GM18505 (cell line): ENCODE data around the gene IGSF22.
A peak's percentile ranks its signal among the peaks of the same experiment; 100 is the strongest.

ENCODE experiments used
- ATAC-seq: cut with Tn5 transposase; IDR thresholded peaks from one replicate; pipeline ENCODE4 v1.9.1; 2021; ENCODE audit not compliant: unreplicated experiment
- POLR2A ChIP-seq: IDR thresholded peaks from 4 replicates; pipeline ENCODE4 v1.6.1; 2011; ENCODE audit warnings: borderline replicate concordance; ENCODE audit not compliant: insufficient read depth, insufficient read length; ENCODE audit errors: extremely low read depth

IGSF22 gene

GRCh38 chr11:18726040-18726439 lies at the start of gene IGSF22:
TSS of gene IGSF22 (minus strand) at chr11:18726188. CDS start at chr11:18724236, 1,952 bp downstream.
- TF ChIP-seq POLR2A: no peak
- no peak for ATAC-seq

DNA sequence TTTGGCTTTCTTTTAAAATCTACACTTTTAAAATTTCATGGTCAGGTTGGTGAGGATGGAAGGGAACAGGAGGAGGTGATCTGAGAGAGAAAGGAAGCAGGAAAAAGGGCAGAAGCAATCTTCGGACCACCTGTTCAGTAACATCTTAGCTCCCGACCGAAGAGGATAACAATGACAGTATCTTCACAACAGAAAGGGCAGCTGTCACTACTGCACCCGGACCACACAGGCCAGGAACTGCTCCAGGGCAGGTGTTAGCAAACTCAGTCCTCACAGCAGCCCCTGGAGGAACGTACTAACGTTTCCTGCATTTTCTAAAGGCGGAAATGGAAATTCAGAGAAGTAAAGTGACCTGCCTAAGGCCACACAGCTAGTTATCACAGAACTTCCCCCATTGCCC lies 48.8 kb upstream of the IGSF22 start:
- TF ChIP-seq POLR2A: no peak
- no peak for ATAC-seq

DNA sequence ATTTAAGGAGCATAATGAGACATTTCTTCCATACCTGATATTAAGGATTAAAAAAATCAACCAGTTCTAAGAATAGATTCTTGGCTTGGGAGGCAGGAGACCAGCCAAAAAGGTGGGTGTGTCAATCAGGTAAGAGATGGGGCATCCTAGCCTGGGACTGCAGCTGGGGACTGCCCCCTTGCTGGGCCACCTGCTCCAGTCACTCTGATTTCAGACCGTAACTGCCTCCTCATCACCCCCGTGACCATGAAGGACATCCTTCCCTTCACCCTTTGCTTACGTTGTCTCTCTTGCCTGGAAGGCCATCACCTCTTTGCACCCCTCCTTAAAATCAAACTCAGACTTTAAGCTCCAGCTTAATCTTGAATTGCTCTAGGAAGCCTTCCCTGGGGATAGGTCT lies 47.7 kb upstream of the IGSF22 start:
- no peak for ATAC-seq
- no peak for TF ChIP-seq POLR2A

DNA sequence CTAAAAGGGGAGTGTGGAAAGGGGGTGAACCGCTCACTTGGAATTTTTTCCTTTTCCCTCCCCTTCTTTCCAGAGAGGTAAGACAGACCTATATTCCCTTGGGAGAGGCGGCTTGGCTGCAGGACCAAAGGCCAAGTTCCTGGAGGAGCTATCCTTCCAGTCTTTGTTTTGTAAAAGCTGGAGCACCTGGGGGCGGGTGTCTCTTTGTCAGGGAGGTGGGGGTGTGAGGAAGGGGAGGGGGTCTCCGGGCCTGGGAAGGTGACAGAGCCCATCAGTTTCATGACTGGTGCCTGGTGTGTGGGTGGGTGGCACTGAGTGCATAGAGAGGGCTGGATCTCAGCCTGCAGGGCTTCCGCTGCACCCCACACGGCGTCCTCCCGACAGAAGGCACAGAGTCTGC lies 47.1 kb upstream of the IGSF22 start:
- no peak for TF ChIP-seq POLR2A
- ATAC-seq: no peak

DNA sequence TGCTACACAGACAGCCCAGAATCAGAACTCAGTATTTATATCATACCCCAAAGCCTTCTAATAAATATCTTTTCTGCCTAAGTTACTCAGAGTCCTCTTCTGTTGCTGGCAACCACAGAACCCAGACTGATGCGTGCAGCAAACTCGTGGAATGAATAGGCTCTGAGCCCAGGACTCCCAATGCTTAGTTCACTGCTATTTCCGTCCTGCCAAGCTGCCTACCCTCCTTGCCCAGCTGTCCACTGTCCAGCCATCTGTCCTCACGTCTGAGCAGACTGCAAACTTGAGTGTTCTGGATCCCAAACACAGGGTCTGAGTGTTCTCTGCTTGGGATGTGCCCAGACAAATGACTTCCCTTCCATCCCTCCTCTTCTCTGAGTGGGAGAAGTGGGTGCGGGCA lies 46.2 kb upstream of the IGSF22 start:
- no peak for TF ChIP-seq POLR2A
- ATAC-seq: no peak

DNA sequence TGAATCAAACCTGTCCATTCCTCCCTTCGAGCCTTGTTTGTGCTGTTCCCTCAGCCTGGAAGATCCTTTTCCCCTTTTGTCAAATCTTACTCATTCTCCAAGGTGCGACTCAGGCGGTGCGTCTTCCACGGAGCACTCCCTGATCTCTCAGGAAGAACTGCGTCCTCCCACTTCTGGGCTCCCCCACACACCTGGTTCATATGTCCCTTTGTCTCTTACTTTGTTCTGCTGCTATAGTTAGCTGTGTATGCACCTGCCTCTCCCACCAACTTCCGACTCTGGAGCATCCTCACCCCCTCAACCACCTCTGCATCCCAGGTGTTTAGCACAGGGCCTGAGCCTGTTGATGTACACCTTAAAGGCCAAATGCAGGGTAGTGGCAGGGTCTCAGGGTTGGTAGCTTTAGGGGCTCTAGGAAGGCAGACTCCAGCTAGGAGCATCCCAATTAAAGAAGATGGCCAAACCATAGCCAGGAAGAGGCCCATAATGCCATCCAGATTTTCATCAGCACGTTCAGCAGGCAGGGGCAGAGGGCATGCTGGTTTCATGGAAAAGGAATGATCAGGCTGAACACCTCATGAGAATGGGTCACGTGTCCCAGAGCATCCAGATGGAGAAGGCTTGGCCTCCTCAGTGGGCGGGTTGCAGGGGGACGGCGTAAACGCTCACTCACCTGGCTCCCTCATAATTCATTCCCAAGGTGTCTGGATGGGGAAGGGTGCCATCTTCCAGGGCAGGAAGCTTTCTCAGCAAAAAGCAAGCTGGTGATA lies 45.5 kb upstream of the IGSF22 start:
- no peak for TF ChIP-seq POLR2A
- no peak for ATAC-seq

DNA sequence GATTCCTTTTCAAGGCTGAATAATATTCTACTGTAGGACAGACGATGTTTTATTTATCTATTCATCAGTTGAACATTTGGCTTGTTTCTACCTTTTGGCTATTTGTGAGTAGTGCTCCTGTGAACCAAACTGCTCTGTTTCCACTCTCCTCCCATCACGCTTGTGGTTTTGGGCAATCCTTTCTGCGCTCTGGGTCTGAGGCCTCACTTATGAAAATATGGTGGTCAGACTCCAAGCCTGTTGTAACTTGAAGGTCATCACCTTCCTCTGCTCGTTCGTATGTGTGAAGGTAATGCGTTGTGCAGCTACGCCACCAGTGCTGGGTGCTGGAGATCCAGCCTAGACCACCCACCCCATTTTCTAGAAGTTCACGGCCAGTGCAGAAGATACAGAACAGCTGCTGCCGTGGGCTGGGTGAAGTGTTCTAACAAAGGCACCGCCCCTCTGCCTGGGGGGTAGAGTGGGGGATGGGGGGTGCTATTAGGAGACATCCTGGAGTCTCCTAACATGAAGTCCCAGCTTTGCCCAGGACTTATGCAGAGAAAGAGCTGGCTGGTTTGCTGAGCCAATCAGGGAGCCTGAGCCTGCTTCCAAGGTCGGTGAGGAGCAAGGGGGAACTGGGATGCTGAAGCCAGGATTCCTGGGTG lies 44.6 kb upstream of the IGSF22 start:
- no peak for ATAC-seq

DNA sequence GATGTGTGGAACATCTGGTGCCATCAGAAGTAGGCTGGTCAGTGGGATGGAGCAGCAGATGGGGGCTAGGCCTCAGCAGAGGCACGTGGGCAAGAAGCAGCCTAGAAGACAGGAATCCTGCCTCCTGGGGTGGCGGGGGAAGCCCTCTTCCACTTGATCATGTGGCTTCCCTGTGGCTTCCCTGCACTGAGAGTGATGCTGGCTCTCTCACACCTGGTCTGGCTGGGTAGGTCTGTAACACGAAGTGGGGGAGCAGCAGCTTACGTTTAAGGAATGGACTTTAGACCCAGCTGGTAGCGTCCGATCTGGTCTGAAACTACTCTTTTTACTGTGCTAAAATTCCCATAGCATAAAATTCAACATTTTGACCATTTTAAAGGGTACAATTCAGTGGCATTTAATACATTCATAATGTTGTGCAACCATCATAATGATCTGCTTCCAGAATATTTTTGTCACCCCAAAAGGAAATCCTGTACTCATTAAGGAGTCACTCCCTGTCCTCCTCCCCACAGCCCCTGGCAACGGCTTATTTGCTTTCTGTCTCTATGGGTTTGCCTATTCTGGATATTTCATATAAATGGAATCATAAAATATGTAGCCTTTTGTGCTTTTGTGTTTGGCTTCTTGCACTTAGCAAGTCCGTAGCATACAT lies 43.9 kb upstream of the IGSF22 start:
- ATAC-seq: peak; percentile 40
- no peak for TF ChIP-seq POLR2A

More for the DNA sequence above, 44.6 kb upstream of the IGSF22 start:
- no peak for TF ChIP-seq POLR2A

GRCh38 chr11:18768978-18769377 lies 43.0 kb upstream of the IGSF22 start:
- no peak for TF ChIP-seq POLR2A
- ATAC-seq: no peak

DNA sequence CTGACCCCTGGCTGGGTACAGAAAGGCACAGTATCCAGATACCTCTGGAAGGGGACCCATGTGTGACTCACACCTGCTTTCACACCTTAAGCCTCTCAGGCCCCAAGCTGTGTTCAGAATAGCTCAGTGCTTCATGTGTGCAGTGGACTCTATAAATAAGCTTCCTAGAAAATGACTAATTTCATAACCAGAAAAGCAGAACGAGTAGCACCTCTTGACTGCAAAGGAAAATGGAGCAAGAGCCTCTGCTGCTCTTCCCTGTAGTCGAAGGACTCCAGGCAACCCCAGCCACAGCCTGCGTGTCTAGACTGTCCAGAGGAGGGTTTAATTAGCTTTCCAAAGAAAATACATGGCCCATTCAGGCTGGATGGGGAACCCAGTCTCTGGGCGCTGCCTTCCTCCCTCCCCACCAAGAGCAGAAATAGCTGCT lies 42.5 kb upstream of the IGSF22 start:
- peak; percentile 81 for ATAC-seq
- TF ChIP-seq POLR2A: no peak

GRCh38 chr11:18766015-18766414 lies 40.0 kb upstream of the IGSF22 start:
- TF ChIP-seq POLR2A: no peak
- ATAC-seq: no peak

- TF ChIP-seq POLR2A: no peak
- ATAC-seq: no peak
Observed at GRCh38 chr11:18765554-18765953, 39.6 kb upstream of the IGSF22 start.

GRCh38 chr11:18761741-18762140 lies 35.8 kb upstream of the IGSF22 start:
- TF ChIP-seq POLR2A: no peak
- no peak for ATAC-seq

- no peak for TF ChIP-seq POLR2A
- no peak for ATAC-seq
Observed at GRCh38 chr11:18761144-18761543, 35.2 kb upstream of the IGSF22 start.
